Fibroblast of gingiva (primary cell): ENCODE data around the gene UFL1.
"Not testable (repeated sequence)": the region's sequence is repeated elsewhere in the genome, so short reads cannot be mapped to it uniquely, and the experiment has no call there.

ENCODE experiments used
- DNase-seq: peaks from one replicate; pipeline ENCODE4 v3.0.0-alpha.2; 2011; ENCODE audit warnings: low read depth

Gene UFL1

GRCh38 chr6:96521644-96522464 is at the start of gene UFL1:
TSS of gene UFL1 (plus strand) at chr6:96521806. CDS start at chr6:96521874, 68 bp downstream.
- peak; percentile 91 for DNase-seq

GRCh38 chr6:96472291-96472690 is 49.3 kb upstream of the UFL1 start:
- DNase-seq, result not testable (repeated sequence)

GRCh38 chr6:96478695-96479094 is 42.9 kb upstream of the UFL1 start:
- no peak for DNase-seq

- no peak for DNase-seq
Observed at GRCh38 chr6:96491926-96492325, 29.7 kb upstream of the UFL1 start.

- DNase-seq, result no peak
Observed at GRCh38 chr6:96499781-96500180, 21.8 kb upstream of the UFL1 start.

GRCh38 chr6:96502915-96503314 is 18.7 kb upstream of the UFL1 start:
- no peak for DNase-seq

- no peak for DNase-seq
Observed at GRCh38 chr6:96505363-96505762, 16.2 kb upstream of the UFL1 start.

- DNase-seq, result no peak
Observed at GRCh38 chr6:96509281-96509680, 12.3 kb upstream of the UFL1 start.

- DNase-seq, result no peak
Observed at GRCh38 chr6:96520171-96521115, 1.2 kb upstream of the UFL1 start.

- no peak for DNase-seq
Observed at GRCh38 chr6:96521306-96521643, 331 bp upstream of the UFL1 start.

GRCh38 chr6:96522465-96523009 is 931 bp downstream of the UFL1 start:
- DNase-seq, result peak; percentile 11

GRCh38 chr6:96528193-96528592 is 6.6 kb downstream of the UFL1 start:
- no peak for DNase-seq

GRCh38 chr6:96532399-96532798 is 10.8 kb downstream of the UFL1 start:
- no peak for DNase-seq

- DNase-seq, result no peak
Observed at GRCh38 chr6:96537726-96538125, 16.1 kb downstream of the UFL1 start.

- DNase-seq, result no peak
Observed at GRCh38 chr6:96542702-96543101, 21.1 kb downstream of the UFL1 start.

GRCh38 chr6:96545882-96546281 is 24.3 kb downstream of the UFL1 start:
- DNase-seq, result no peak

GRCh38 chr6:96547654-96548053 is 26.0 kb downstream of the UFL1 start:
- no peak for DNase-seq

GRCh38 chr6:96554558-96554957 is 33.0 kb downstream of the UFL1 start:
- DNase-seq, result no peak

GRCh38 chr6:96559740-96560139 is 38.1 kb downstream of the UFL1 start:
- DNase-seq, result not testable (repeated sequence)

- DNase-seq, result no peak
Observed at GRCh38 chr6:96562886-96563285, 41.3 kb downstream of the UFL1 start, which contains the start of gene FHL5. TSS of gene FHL5 (plus strand) at chr6:96563128. CDS start at chr6:96603614, 40,486 bp downstream.

GRCh38 chr6:96563853-96564252 is 42.2 kb downstream of the UFL1 start:
- no peak for DNase-seq

GRCh38 chr6:96570053-96570452 is 48.4 kb downstream of the UFL1 start:
- DNase-seq, result no peak

- DNase-seq, result no peak
Observed at GRCh38 chr6:96571551-96571950, 49.9 kb downstream of the UFL1 start.
